MM.1S (cell line): ENCODE data around the gene FAM222B.

Source experiments
- DNase-seq: peaks from one replicate; pipeline ENCODE4 v3.0.0-alpha.2; 2015
- H2AFZ ChIP-seq: fragments of 300-600 bp; sonication (generic); 2 replicates; pipeline ENCODE4 v1.6.0; 2016; ENCODE audit warnings: antibody characterized with exemption, low read length
- H3F3A ChIP-seq: fragments of 300-600 bp; sonication (generic); 2 replicates; pipeline ENCODE4 v1.6.1; 2016; ENCODE audit warnings: mild to moderate bottlenecking, antibody characterized with exemption, low read length, moderate library complexity, mixed read lengths; ENCODE audit not compliant: insufficient read depth
- H3K27ac ChIP-seq: fragments of 300-600 bp; sonication (generic); 2 replicates; pipeline ENCODE4 v1.5.1; 2016; ENCODE audit warnings: mild to moderate bottlenecking, low read length
- H3K27me3 ChIP-seq: fragments of 300-600 bp; sonication (generic); replicated peaks from 2 replicates; pipeline ENCODE4 v1.6.0; 2016; ENCODE audit warnings: low read length; ENCODE audit not compliant: insufficient read depth
- H3K36me3 ChIP-seq: fragments of 300-600 bp; sonication (generic); replicated peaks from 2 replicates; pipeline ENCODE4 v1.6.1; 2016; ENCODE audit warnings: mild to moderate bottlenecking, low read length, mixed read lengths; ENCODE audit not compliant: insufficient read depth
- H3K4me1 ChIP-seq: fragments of 300-600 bp; sonication (generic); 2 replicates; pipeline ENCODE4 v1.6.1; 2016; ENCODE audit warnings: low read length, mixed read lengths
- H3K4me2 ChIP-seq: fragments of 300-600 bp; sonication (generic); 2 replicates; pipeline ENCODE4 v1.6.0; 2016; ENCODE audit warnings: low read depth, low read length
- H3K4me3 ChIP-seq: fragments of 300-600 bp; sonication (generic); 2 replicates; pipeline ENCODE4 v1.5.1; 2016; ENCODE audit warnings: low read length, mixed read lengths
- H3K79me2 ChIP-seq: fragments of 300-600 bp; sonication (generic); 2 replicates; pipeline ENCODE4 v1.6.1; 2016; ENCODE audit warnings: mixed run types, low read length, mixed read lengths
- H3K9ac ChIP-seq: fragments of 300-600 bp; sonication (generic); 2 replicates; pipeline ENCODE4 v1.6.1; 2016; ENCODE audit warnings: low read length, mixed read lengths
- H3K9me2 ChIP-seq: fragments of 300-600 bp; sonication (generic); replicated peaks from 2 replicates; pipeline ENCODE4 v1.6.1; 2016; ENCODE audit warnings: mild to moderate bottlenecking, low read length, mixed read lengths; ENCODE audit not compliant: insufficient read depth
- H3K9me3 ChIP-seq: fragments of 300-600 bp; sonication (generic); replicated peaks from 2 replicates; pipeline ENCODE4 v1.6.1; 2016; ENCODE audit warnings: mild to moderate bottlenecking, low read length, mixed read lengths; ENCODE audit not compliant: insufficient read depth
- H4K20me1 ChIP-seq: fragments of 300-600 bp; sonication (generic); 2 replicates; pipeline ENCODE4 v1.6.1; 2016; ENCODE audit warnings: mild to moderate bottlenecking, low read length, moderate library complexity, mixed read lengths; ENCODE audit not compliant: insufficient read depth
- EZH2 ChIP-seq: fragments of 300-600 bp; sonication (generic); optimal IDR thresholded peaks from 2 replicates; pipeline ENCODE3; 2017; ENCODE audit warnings: low read depth, mild to moderate bottlenecking, antibody characterized with exemption, low read length, mixed read lengths
- EZH2phosphoT487 ChIP-seq: fragments of 300-600 bp; sonication (generic); IDR thresholded peaks from 2 replicates; pipeline ENCODE4 v1.6.1; 2018; ENCODE audit warnings: antibody characterized with exemption, low read length
- TF ChIP-seq, protein P1 (sequence below): fragments of 300-600 bp; sonication (generic); IDR thresholded peaks from 2 replicates; pipeline ENCODE4 v1.5.1; 2016; ENCODE audit warnings: antibody characterized with exemption, low read length, mixed read lengths

The FAM222B gene

DNA sequence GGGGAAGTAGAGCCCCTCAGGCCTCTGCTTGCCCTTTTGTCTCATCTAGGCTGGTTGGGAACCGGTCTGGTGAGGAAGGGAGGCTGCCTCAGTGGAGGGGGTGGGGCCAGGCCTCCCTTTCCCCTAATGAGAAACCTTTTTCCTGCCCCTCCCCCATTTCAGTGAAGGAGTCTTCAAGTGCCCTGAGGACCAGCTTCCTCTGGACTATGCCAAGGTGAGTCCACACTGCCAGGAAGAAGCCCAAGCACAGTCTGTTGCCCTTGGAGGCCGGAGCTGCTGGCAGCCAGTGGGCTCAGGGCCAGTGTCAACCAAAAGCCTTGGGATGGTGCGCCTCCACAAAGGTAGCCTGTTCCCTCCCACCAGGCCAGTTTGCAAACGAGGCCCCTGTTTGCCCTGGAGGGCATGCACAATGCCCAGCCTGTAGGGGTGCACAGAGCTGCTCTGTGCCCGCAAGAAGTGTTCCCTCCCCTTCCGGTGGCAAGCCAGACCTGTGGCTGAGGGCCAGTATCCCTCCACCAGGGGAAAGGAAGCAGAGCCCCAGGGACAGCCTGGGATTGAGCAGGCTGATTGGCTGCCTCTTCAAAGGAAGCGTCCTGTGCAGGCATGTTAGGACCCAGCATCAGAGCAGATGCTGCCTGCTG, 95.4 kb downstream of the FAM222B start:
- H4K20me1 ChIP-seq, result no peaks in the 10 kb centered on the region
- H3K4me3 ChIP-seq, result no peak overlapping the region
- no peak overlapping the region for H3K4me2 ChIP-seq
- H3K27ac ChIP-seq, result no peak overlapping the region
- no peaks in the 10 kb centered on the region for H3K9me2 ChIP-seq
- no peak overlapping the region for H3K9ac ChIP-seq
- no peak for DNase-seq
- no peaks in the 10 kb centered on the region for H3K27me3 ChIP-seq
- peaks cover 15% of the 10 kb centered on the region for H3F3A ChIP-seq
- H3K36me3 ChIP-seq, result no peaks in the 10 kb centered on the region
- H3K4me1 ChIP-seq, result peaks cover 6% of the 10 kb centered on the region
- no peak overlapping the region for H2AFZ ChIP-seq
- H3K79me2 ChIP-seq, result peaks cover 38% of the 10 kb centered on the region
- no peaks in the 10 kb centered on the region for H3K9me3 ChIP-seq
- TF ChIP-seq EZH2phosphoT487, result no peak
- no peak for TF ChIP-seq EZH2
- TF ChIP-seq, protein P1, sequence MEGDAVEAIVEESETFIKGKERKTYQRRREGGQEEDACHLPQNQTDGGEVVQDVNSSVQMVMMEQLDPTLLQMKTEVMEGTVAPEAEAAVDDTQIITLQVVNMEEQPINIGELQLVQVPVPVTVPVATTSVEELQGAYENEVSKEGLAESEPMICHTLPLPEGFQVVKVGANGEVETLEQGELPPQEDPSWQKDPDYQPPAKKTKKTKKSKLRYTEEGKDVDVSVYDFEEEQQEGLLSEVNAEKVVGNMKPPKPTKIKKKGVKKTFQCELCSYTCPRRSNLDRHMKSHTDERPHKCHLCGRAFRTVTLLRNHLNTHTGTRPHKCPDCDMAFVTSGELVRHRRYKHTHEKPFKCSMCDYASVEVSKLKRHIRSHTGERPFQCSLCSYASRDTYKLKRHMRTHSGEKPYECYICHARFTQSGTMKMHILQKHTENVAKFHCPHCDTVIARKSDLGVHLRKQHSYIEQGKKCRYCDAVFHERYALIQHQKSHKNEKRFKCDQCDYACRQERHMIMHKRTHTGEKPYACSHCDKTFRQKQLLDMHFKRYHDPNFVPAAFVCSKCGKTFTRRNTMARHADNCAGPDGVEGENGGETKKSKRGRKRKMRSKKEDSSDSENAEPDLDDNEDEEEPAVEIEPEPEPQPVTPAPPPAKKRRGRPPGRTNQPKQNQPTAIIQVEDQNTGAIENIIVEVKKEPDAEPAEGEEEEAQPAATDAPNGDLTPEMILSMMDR, result no peak

DNA sequence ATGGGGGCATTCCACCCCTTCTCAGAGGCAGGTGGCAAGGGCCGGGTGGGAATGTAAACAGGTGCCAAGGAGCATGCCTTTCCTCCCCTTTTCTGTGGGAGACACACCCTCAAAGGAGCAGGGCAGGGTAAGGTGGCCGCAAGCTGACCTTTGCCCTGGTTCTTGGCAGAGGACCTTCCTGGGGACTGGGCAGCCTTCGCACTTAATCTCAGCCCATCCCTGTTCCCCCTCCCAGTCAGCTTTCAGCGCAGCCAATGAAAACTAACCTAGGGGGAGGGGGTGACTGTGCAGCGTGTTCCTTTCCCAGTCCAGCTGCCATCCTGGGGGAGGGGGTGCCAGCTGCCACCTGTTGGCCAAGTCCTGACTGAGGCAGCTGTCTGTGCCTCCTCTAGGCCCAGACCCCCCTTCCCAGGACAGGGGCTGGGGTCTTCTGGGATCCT, 96.0 kb downstream of the FAM222B start:
- DNase-seq, result no peak
- TF ChIP-seq, protein P1, result no peak
- no peak for TF ChIP-seq EZH2phosphoT487
- no peak for TF ChIP-seq EZH2
- Histone ChIP-seq H4K20me1 (no peaks in the 10 kb centered on the region), H3K4me3 (no peak overlapping the region), H3K36me3 (no peaks in the 10 kb centered on the region), H3K4me1 (peaks cover 10% of the 10 kb centered on the region), H3F3A (peaks cover 15% of the 10 kb centered on the region), H3K79me2 (peaks cover 38% of the 10 kb centered on the region), H3K9me2 (no peaks in the 10 kb centered on the region), H3K27me3 (no peaks in the 10 kb centered on the region), H2AFZ (no peak overlapping the region), H3K9ac (no peak overlapping the region), H3K4me2 (no peak overlapping the region), H3K27ac (no peak overlapping the region), H3K9me3 (no peaks in the 10 kb centered on the region)

DNA sequence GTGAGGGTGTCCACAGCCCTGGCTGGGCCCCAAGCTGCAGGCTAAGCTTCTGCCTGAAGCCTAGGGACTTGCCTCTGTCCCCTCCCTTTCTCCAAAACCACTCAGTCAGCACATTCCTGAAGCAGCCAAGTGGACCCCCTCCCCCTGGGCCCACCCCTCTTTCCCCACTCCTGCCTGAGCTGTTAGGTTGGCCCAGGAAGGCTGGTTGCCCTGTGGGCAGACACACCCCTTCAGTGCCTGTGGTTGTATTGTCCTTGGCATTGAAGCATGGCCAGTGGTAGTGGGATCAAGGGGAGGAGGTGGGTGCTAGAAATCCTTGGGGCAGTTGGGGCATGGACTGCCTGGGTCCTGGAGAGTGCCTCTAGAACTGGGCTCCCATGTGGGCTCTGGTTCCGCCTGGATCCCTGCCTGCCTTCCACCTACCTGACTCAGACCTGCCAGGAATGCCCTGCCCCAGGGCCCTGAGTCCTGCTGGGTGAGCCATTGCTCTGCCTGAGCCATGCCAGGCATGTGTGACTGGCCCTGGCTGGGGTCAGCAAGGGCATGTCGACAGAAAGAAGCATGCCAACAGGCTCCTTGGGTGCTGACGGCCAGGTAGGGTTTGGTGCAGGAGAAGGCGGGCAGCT, 96.7 kb downstream of the FAM222B start:
- H3K9ac ChIP-seq, result peak overlapping the region; percentile 71; the same call in 1 of the 2 replicates
- peaks cover 38% of the 10 kb centered on the region for H3K79me2 ChIP-seq
- H3K27ac ChIP-seq, result no peak overlapping the region
- no peaks in the 10 kb centered on the region for H3K36me3 ChIP-seq
- TF ChIP-seq EZH2phosphoT487, result no peak
- TF ChIP-seq, protein P1, result no peak
- no peak for TF ChIP-seq EZH2
- H3K27me3 ChIP-seq, result no peaks in the 10 kb centered on the region
- H3K4me2 ChIP-seq, result peak overlapping the region; percentile 90
- H4K20me1 ChIP-seq, result no peaks in the 10 kb centered on the region
- H3K4me1 ChIP-seq, result peaks cover 17% of the 10 kb centered on the region
- no peak overlapping the region for H2AFZ ChIP-seq
- no peaks in the 10 kb centered on the region for H3K9me2 ChIP-seq
- no peak for DNase-seq
- H3K4me3 ChIP-seq, result peak overlapping the region; percentile 74
- H3F3A ChIP-seq, result peaks cover 15% of the 10 kb centered on the region
- no peaks in the 10 kb centered on the region for H3K9me3 ChIP-seq
